B cell (primary cell): ENCODE results near the gene FZR1. TPM values are rescaled to one million over a fixed set of nuclear protein-coding genes. Genes with fewer than 3 reads are reported as not detected.

ENCODE experiments used
- ATAC-seq: fragments of 200-7000 bp; cut with Tn5 transposase; one replicate; pipeline ENCODE4 v1.10.0; 2021; ENCODE audit warnings: low read depth, mild to moderate bottlenecking, moderate number of reproducible peaks, moderate library complexity
- CTCF ChIA-PET: fragments of 350-600 bp; sonication (Branson Sonifier 250); formaldehyde crosslinking; loops from one replicate; lab custom pipeline; 2021; ENCODE audit warnings: antibody characterized with exemption, inconsistent platforms; lab: Charles Lee
- POLR2A ChIA-PET: fragments of 350-600 bp; sonication (Branson Sonifier 250); formaldehyde crosslinking; loops from one replicate; lab custom pipeline; 2021; ENCODE audit warnings: antibody characterized with exemption; lab: Charles Lee
- DNase-seq: peaks from one replicate; pipeline ENCODE4 v3.0.0; 2013
- H2AFZ ChIP-seq: 2 replicates; pipeline ENCODE4 v1.6.1; 2012; ENCODE audit warnings: mild to moderate bottlenecking, low read depth, low read length; ENCODE audit not compliant: insufficient read depth, poor library complexity, severe bottlenecking
- H3K27ac ChIP-seq, 2 donors: 1 replicate in 1 of 2; 2 replicates in 1 of 2; pipeline ENCODE4 v1.5.1; 2012 to 2013; ENCODE audit warnings: low read length in 2 of 2, mild to moderate bottlenecking in 2 of 2, moderate library complexity in 1 of 2
- H3K27me3 ChIP-seq, 4 experiments: fragments of 200-600 bp in 1 of 4; sonication (generic) in 1 of 4; replicated peaks in 1 of 4; 1 replicate in 2 of 4; 2 replicates in 2 of 4; pipeline versions ENCODE4 v1.6.1 to v1.7.0; 2013 to 2016; ENCODE audit warnings: low read length in 3 of 4, mild to moderate bottlenecking in 2 of 4, mixed read lengths in 1 of 4, moderate library complexity in 1 of 4; ENCODE audit not compliant: insufficient read depth in 4 of 4, control insufficient read depth in 3 of 4; ENCODE audit errors: control extremely low read depth in 1 of 4
- H3K36me3 ChIP-seq, 2 experiments: replicated peaks in 1 of 2; 1 replicate in 1 of 2; 2 replicates in 1 of 2; pipeline versions ENCODE4 v1.6.1 to v1.7.1; 2013; ENCODE audit warnings: low read length in 1 of 2; ENCODE audit not compliant: insufficient read depth in 2 of 2, control insufficient read depth in 1 of 2; ENCODE audit errors: control extremely low read depth in 1 of 2, extremely low read depth in 1 of 2
- H3K4me1 ChIP-seq, 2 donors: fragments of 200-600 bp in 1 of 2; sonication (generic) in 1 of 2; 1 replicate in 1 of 2; 2 replicates in 1 of 2; pipeline versions ENCODE4 v1.5.1 to v1.6.1; 2013 to 2017; ENCODE audit warnings: low read length in 2 of 2; ENCODE audit not compliant: control insufficient read depth in 2 of 2, insufficient read depth in 2 of 2
- H3K4me2 ChIP-seq: replicated peaks from 2 replicates; pipeline ENCODE3; 2012; ENCODE audit warnings: mild to moderate bottlenecking, low read depth, low read length; ENCODE audit not compliant: poor library complexity, severe bottlenecking
- H3K4me3 ChIP-seq, 5 experiments: fragments of 200-600 bp in 1 of 5; sonication (generic) in 1 of 5; 1 replicate in 3 of 5; 2 replicates in 2 of 5; pipeline versions ENCODE4 v1.5.1 to v1.7.0; 2011 to 2016; ENCODE audit warnings: low read length in 4 of 5, mild to moderate bottlenecking in 4 of 5, low read depth in 2 of 5, control low read depth in 1 of 5, moderate library complexity in 1 of 5; ENCODE audit not compliant: insufficient read depth in 1 of 5; ENCODE audit errors: control extremely low read depth in 1 of 5, extremely low read depth in 1 of 5
- H3K79me2 ChIP-seq: fragments of 200-600 bp; sonication (generic); one replicate; pipeline ENCODE4 v1.6.0; 2016; ENCODE audit warnings: low read length; ENCODE audit not compliant: control insufficient read depth, insufficient read depth
- H3K9ac ChIP-seq: fragments of 200-600 bp; sonication (generic); 2 replicates; pipeline ENCODE4 v1.6.1; 2017; ENCODE audit warnings: mild to moderate bottlenecking, low read length, moderate library complexity
- H3K9me3 ChIP-seq, 3 donors: one replicate each; pipeline versions ENCODE4 v1.6.1 to v1.7.1; 2013; ENCODE audit warnings: low read length in 2 of 3; ENCODE audit not compliant: control insufficient read depth in 2 of 3, insufficient read depth in 1 of 3; ENCODE audit errors: control extremely low read depth in 1 of 3
- H4K20me1 ChIP-seq: 2 replicates; pipeline ENCODE4 v1.6.0; 2012; ENCODE audit warnings: mild to moderate bottlenecking, low read length; ENCODE audit not compliant: insufficient read depth, control insufficient read depth, poor library complexity, severe bottlenecking
- H3K27ac Mint-ChIP-seq: one replicate; pipeline ENCODE4 v1.8.0; 2021; ENCODE audit warnings: mixed read lengths
- H3K27me3 Mint-ChIP-seq: one replicate; pipeline ENCODE4 v1.8.0; 2021; ENCODE audit warnings: mixed read lengths
- H3K4me1 Mint-ChIP-seq: one replicate; pipeline ENCODE4 v1.8.0; 2021; ENCODE audit warnings: mixed read lengths
- H3K4me3 Mint-ChIP-seq: one replicate; pipeline ENCODE4 v1.8.0; 2021; ENCODE audit warnings: mixed read lengths
- H3K9me3 Mint-ChIP-seq: one replicate; pipeline ENCODE4 v1.8.0; 2022; ENCODE audit warnings: mixed read lengths; ENCODE audit not compliant: insufficient read depth
- CTCF ChIP-seq: fragments of 200-600 bp; IDR thresholded peaks from one replicate; pipeline ENCODE4 v1.8.0; 2022; ENCODE audit warnings: antibody characterized with exemption, mild to moderate bottlenecking
- EZH2 ChIP-seq: IDR thresholded peaks from 2 replicates; pipeline ENCODE4 v1.6.1; 2012; ENCODE audit warnings: borderline replicate concordance, low read depth, mild to moderate bottlenecking, moderate library complexity, low read length; ENCODE audit not compliant: insufficient read depth, poor library complexity, severe bottlenecking
- WGBS: methylation state at CpG from one replicate; pipeline ENCODE4 v1.1.5; 2013; ENCODE audit warnings: missing lambda C conversion rate; ENCODE audit not compliant: insufficient coverage; 5-methylcytosine and 5-hydroxymethylcytosine counted together
- intact Hi-C: fragments of 100-400 bp; cut with micrococcal nuclease; formaldehyde crosslinking; loops from one replicate; pipeline ENCODE4 v1.10.0; 2022
- polyA plus RNA-seq: library from polyadenylated mRNA; depleted of rRNA; stranded (reverse); fragments of >200 nt; gene quantifications from 2 replicates; pipeline ENCODE4 v1.2.3, GENCODE V29; 2012
- total RNA-seq, 2 donors: library from RNA; stranded (reverse); fragments of 120-200 nt in 1 of 2; gene quantifications; 1 replicate in 1 of 2; 2 replicates in 1 of 2; pipeline versions ENCODE4 v1.2.3 to v1.2.4, GENCODE V29; 2013 to 2022

Gene FZR1
- total and polyA plus RNA-seq, 2 donors (not counting 1 experiment from before 2014, with no cell fraction given), result 83.5 to 96.1 TPM

GRCh38 chr19:3499738-3500428 lies 6.2 kb upstream of the FZR1 start:
- intact Hi-C loops, result loop anchor here (1.0 to 10.0 kb wide), 4 partner anchors 65 to 975 kb away; partner anchors contain the start of genes CACTIN, HDGFL2 and NCLN
- H3K9me3 Mint-ChIP-seq, result no peaks in the 10 kb centered on the region
- peaks cover 22% of the 10 kb centered on the region for H3K4me1 Mint-ChIP-seq
- Histone ChIP-seq H3K79me2 (peaks cover 36% of the 10 kb centered on the region), H3K36me3 (peaks cover 0 to 15% of the 10 kb centered on the region in 2 experiments), H3K4me2 (peak overlapping the region; percentile 88), H4K20me1 (no peaks in the 10 kb centered on the region), H3K27ac (peak overlapping the region; percentile 93 to 96), H3K4me3 (peak overlapping the region; percentile 84 to 95 (median 89)), H3K9ac (peak overlapping the region; percentile 84), H3K9me3 (no peaks in the 10 kb centered on the region), H2AFZ (peak overlapping the region; percentile 86), H3K4me1 (peaks cover 10 to 15% of the 10 kb centered on the region in 2 donors), H3K27me3 (no peaks in the 10 kb centered on the region)
- peak overlapping the region; percentile 93 for H3K4me3 Mint-ChIP-seq
- no peaks in the 10 kb centered on the region for H3K27me3 Mint-ChIP-seq
- ChIA-PET CTCF (interaction anchor here (1.2 kb wide), 1 partner anchor 65 kb away, joined by 6 read pairs; no protein-coding TSS in a partner anchor), POLR2A (no interaction called here)
- peak; percentile 42 for DNase-seq
- peak overlapping the region; percentile 95 for H3K27ac Mint-ChIP-seq
- no peak for ATAC-seq
- 11% methylated on average over 13 of the region's 18 CpGs for WGBS
- TF ChIP-seq CTCF (no peak), EZH2 (no peak)
